Endothelial cell of umbilical vein (primary cell): Measurements from ENCODE around the gene ZMYND11.

ENCODE experiments used
- EZH2 ChIP-seq: IDR thresholded peaks from 2 replicates; pipeline ENCODE4 v1.6.1; 2012; ENCODE audit warnings: borderline replicate concordance, low read depth, mild to moderate bottlenecking, moderate library complexity, low read length, inconsistent platforms; ENCODE audit not compliant: severe bottlenecking
- POLR2A ChIP-seq: IDR thresholded peaks from 2 replicates; pipeline ENCODE4 v1.6.1; 2012; ENCODE audit warnings: low read depth, mild to moderate bottlenecking, control low read depth, low read length
- POLR2AphosphoS5 ChIP-seq: IDR thresholded peaks from 2 replicates; pipeline ENCODE4 v1.6.1; 2012; ENCODE audit warnings: low read depth, mild to moderate bottlenecking, control low read depth, low read length, moderate library complexity; ENCODE audit not compliant: insufficient read depth
- TF ChIP-seq, protein P1 (sequence below), 2 donors: IDR thresholded peaks; 1 replicate in 1 of 2; 2 replicates in 1 of 2; pipeline ENCODE4 v1.5.1; 2011; ENCODE audit warnings: low read length in 2 of 2, mild to moderate bottlenecking in 2 of 2, moderate library complexity in 2 of 2, control low read depth in 1 of 2, inconsistent platforms in 1 of 2, low read depth in 1 of 2; ENCODE audit not compliant: insufficient read depth in 1 of 2; ENCODE audit errors: extremely low read depth in 1 of 2
- TF ChIP-seq, protein P2 (sequence below): IDR thresholded peaks from 2 replicates; pipeline ENCODE4 v1.6.1; 2011; ENCODE audit not compliant: insufficient read depth, insufficient read length

DNA sequence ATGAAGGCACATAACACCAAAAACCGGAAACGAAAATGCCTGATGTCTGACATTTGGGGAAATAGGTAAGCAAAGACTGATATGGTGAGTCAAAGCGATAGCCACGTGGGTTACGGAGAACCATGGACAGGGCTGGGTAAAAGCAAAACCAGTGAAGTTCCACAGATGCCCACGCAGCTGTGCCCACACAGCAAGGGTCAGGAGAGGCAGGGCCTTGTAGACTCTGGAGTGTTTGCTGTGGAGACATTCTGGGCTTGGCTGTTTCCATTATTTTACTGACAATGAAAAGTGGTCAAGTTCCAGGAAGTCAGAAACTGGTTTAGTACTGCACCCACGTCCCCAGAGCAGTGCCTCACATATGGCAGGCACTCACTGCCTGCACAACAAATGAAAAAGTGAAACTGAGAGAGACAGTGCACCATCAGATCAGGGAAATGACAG lies 148.7 kb downstream of the ZMYND11 start:
- TF ChIP-seq POLR2A (no peak), EZH2 (no peak), POLR2AphosphoS5 (no peak)
- TF ChIP-seq, protein P1, sequence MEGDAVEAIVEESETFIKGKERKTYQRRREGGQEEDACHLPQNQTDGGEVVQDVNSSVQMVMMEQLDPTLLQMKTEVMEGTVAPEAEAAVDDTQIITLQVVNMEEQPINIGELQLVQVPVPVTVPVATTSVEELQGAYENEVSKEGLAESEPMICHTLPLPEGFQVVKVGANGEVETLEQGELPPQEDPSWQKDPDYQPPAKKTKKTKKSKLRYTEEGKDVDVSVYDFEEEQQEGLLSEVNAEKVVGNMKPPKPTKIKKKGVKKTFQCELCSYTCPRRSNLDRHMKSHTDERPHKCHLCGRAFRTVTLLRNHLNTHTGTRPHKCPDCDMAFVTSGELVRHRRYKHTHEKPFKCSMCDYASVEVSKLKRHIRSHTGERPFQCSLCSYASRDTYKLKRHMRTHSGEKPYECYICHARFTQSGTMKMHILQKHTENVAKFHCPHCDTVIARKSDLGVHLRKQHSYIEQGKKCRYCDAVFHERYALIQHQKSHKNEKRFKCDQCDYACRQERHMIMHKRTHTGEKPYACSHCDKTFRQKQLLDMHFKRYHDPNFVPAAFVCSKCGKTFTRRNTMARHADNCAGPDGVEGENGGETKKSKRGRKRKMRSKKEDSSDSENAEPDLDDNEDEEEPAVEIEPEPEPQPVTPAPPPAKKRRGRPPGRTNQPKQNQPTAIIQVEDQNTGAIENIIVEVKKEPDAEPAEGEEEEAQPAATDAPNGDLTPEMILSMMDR (IDR thresholded peaks at IDR 0.05; ENCODE audit: extremely low read depth in 1 of 2, insufficient read depth in 1 of 2, low read depth in 1 of 2, low read length in 2 of 2) = no peak
- TF ChIP-seq, protein P2, sequence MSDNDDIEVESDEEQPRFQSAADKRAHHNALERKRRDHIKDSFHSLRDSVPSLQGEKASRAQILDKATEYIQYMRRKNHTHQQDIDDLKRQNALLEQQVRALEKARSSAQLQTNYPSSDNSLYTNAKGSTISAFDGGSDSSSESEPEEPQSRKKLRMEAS = no peak
